Stimulated activated CD4-positive, alpha-beta T cell treated with anti-CD3 and anti-CD28 coated beads, Interleukin-15, amount 100 ng/mL, for 48 hours (primary cell): ENCODE measurements around the gene ZNF587.
"Not testable (repeated sequence)": the region's sequence is repeated elsewhere in the genome, so short reads cannot be mapped to it uniquely, and the experiment has no call there.

ENCODE experiments used
- DNase-seq, 2 donors: peaks; one replicate each; pipeline ENCODE4 v3.0.0-alpha.2; 2020; ENCODE audit warnings: low read depth in 2 of 2

Gene ZNF587

GRCh38 chr19:57849666-57850473 lies at the start of gene ZNF587:
Gene ZNF587 (plus strand): TSS chr19:57849859. CDS start chr19:57850039, 180 bp downstream.
- peak; percentile 60 to 67 for DNase-seq

- no peak for DNase-seq
Observed at GRCh38 chr19:57800696-57801095, 49.0 kb upstream of the ZNF587 start.

- no peak for DNase-seq
Observed at GRCh38 chr19:57802269-57802668, 47.4 kb upstream of the ZNF587 start.

- no peak for DNase-seq
Observed at GRCh38 chr19:57803265-57803593, 46.4 kb upstream of the ZNF587 start.

GRCh38 chr19:57803594-57804325 lies 45.9 kb upstream of the ZNF587 start:
- no peak for DNase-seq

- no peak for DNase-seq
Observed at GRCh38 chr19:57807541-57807940, 42.1 kb upstream of the ZNF587 start.

- not testable (repeated sequence) for DNase-seq
Observed at GRCh38 chr19:57810410-57811295, 39.0 kb upstream of the ZNF587 start.

- no peak for DNase-seq
Observed at GRCh38 chr19:57812226-57812625, 37.4 kb upstream of the ZNF587 start.

GRCh38 chr19:57812975-57813820 lies 36.5 kb upstream of the ZNF587 start:
- not testable (repeated sequence) for DNase-seq

GRCh38 chr19:57813919-57814504 lies 35.6 kb upstream of the ZNF587 start:
- DNase-seq = no peak

- DNase-seq = peak; percentile 54 to 59
Observed at GRCh38 chr19:57814505-57815246, 35.0 kb upstream of the ZNF587 start, which contains the start of gene ZNF552. Gene ZNF552 (minus strand): TSS chr19:57814913. CDS start chr19:57814743, 170 bp downstream.

GRCh38 chr19:57815247-57816075 lies 34.2 kb upstream of the ZNF587 start:
- no peak for DNase-seq

- DNase-seq = no peak
Observed at GRCh38 chr19:57816652-57817051, 33.0 kb upstream of the ZNF587 start.

- no peak for DNase-seq
Observed at GRCh38 chr19:57817976-57818375, 31.7 kb upstream of the ZNF587 start.

- no peak for DNase-seq
Observed at GRCh38 chr19:57818378-57818777, 31.3 kb upstream of the ZNF587 start.

GRCh38 chr19:57819475-57820148 lies 30.0 kb upstream of the ZNF587 start:
- DNase-seq = peak; percentile 70

GRCh38 chr19:57820599-57820998 lies 29.1 kb upstream of the ZNF587 start:
- DNase-seq = no peak

- not testable (repeated sequence) for DNase-seq
Observed at GRCh38 chr19:57821095-57821494, 28.6 kb upstream of the ZNF587 start.
